SJCRH30 (cell line): Measurements from ENCODE around the gene ASF1B. TPM values are rescaled to one million over a fixed set of nuclear protein-coding genes. Genes with fewer than 3 reads are reported as not detected.

Experiments used
- DNase-seq, 2 experiments: peaks; one replicate each; pipeline ENCODE4 v3.0.0-alpha.2; 2015 to 2020
- H3K27ac ChIP-seq: fragments of 250-450 bp; sonication (Bioruptor Pico); 2 replicates; pipeline ENCODE4 v1.5.1; 2020; ENCODE audit warnings: mild to moderate bottlenecking, moderate library complexity
- H3K27me3 ChIP-seq: fragments of 250-450 bp; sonication (Bioruptor Pico); 2 replicates; pipeline ENCODE4 v1.5.1; 2020; ENCODE audit warnings: mild to moderate bottlenecking, moderate library complexity
- H3K36me3 ChIP-seq: fragments of 250-450 bp; sonication (Bioruptor Pico); 2 replicates; pipeline ENCODE4 v1.5.1; 2020; ENCODE audit warnings: mild to moderate bottlenecking, moderate library complexity
- H3K4me1 ChIP-seq: fragments of 250-450 bp; sonication (Bioruptor Pico); 2 replicates; pipeline ENCODE4 v1.5.1; 2020; ENCODE audit warnings: mild to moderate bottlenecking, moderate library complexity
- H3K4me3 ChIP-seq: fragments of 250-450 bp; sonication (Bioruptor Pico); 2 replicates; pipeline ENCODE4 v1.5.1; 2020; ENCODE audit warnings: mild to moderate bottlenecking, moderate library complexity
- H3K9me3 ChIP-seq: fragments of 250-450 bp; sonication (Bioruptor Pico); replicated peaks from 2 replicates; pipeline ENCODE4 v1.5.1; 2020; ENCODE audit warnings: mild to moderate bottlenecking, moderate library complexity
- total RNA-seq: library from RNA; depleted of rRNA; stranded (reverse); fragments of >200 nt; shearing (Covaris generic); gene quantifications from 2 replicates; pipeline ENCODE4 v1.2.3, GENCODE V29; 2014

ASF1B gene
- total RNA-seq, 1 experiment from 2014 or later, result 102 TPM

DNA sequence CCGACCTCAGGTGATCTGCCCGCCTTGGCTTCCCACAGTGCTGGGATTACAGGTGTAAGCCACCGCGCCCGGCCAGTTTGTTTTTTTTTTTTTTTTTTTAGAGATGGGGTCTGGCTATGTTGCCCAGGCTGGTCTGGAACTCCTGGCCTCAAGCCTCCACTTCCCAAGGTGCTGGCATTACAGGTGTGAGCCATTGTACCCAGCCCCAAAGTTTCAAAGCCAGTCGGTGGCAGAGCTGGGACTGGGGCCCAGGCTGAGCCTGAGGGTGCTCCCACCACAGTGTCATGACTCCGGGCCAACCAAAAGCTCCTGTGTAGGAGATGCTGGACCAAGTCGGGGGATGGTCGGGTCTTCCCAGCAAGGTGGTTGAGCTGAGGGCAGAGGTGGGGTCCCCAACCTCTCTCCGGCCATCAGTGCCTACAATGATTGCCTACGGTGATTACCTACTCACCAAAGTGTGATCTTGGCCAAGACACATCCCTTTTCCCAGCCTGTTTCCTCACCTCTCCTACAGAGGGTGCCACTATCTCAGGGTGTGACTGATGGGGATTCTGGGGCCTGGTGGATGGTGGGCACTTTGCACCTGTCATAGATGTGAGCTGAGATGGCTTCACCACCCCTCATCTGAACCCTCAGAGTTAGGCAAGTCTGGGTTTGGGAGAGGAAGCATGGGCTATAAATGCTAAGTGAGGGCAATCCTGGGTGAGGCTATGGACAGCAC, 40.0 kb downstream of the ASF1B start:
- H3K36me3 ChIP-seq, result peaks cover 40% of the 10 kb centered on the region

DNA sequence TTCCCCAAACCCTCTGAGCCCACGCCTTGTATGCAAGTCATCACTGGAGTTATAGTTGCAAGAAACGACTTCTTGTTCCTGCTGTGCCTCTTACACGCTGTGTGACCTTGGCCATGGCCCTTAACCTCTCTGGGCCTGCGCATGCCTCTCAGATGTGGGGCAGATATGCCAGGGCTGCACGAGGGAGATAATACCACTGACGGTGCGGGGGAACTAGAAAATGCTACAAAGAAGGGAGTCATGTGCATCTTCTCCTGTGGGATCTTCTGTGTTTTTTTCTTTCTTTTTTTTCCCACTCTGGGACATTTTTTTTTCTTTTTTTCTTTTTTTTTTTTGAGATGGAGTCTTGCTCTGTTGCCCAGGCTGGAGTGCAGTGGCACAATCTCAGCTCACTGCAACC, 41.5 kb downstream of the ASF1B start:
- Histone ChIP-seq H3K4me1 (no peaks in the 10 kb centered on the region), H3K27me3 (no peaks in the 10 kb centered on the region), H3K9me3 (peaks cover 14% of the 10 kb centered on the region), H3K27ac (no peak overlapping the region), H3K4me3 (no peak overlapping the region), H3K36me3 (peaks cover 24% of the 10 kb centered on the region)
- no peak for DNase-seq

More for the DNA sequence above, 40.0 kb downstream of the ASF1B start:
- no peaks in the 10 kb centered on the region for H3K4me1 ChIP-seq
- no peak overlapping the region for H3K4me3 ChIP-seq
- no peak for DNase-seq
- no peak overlapping the region for H3K27ac ChIP-seq
- H3K27me3 ChIP-seq, result no peaks in the 10 kb centered on the region
- H3K9me3 ChIP-seq, result peaks cover 14% of the 10 kb centered on the region

DNA sequence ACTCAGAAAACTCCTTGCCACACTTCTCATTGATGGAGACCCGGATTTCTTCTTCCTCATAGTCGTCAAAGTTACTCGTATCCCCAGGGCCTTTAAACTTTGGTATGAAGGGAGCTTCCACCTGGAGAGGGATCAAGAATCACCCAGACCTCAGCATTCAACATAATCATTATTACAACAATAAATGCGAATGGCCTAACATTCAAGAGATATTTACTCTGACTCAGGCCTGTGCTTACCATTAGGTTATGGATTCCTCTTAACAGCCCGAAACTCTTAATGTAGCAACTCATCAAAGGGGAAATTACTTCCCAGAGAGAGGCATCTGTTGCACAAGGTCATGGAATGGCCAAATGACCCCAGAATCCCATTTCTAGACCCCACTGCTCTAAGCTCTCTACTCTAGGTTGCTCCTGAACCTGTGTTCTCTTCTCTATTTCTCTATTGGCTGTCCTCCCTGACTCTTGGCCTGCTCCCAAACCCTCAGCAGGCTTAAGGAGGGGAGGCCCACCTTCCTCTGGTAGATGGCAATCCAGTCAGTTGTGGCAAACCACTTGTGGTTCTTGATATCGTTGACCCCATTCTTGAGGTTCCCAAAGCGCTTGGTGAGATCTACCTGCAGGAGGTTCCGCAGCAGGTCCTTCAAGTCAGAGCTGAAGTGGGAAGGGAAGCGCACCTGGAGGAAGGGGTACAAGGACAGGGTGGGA, 43.1 kb downstream of the ASF1B start:
- Histone ChIP-seq H3K4me3 (no peak overlapping the region), H3K4me1 (no peaks in the 10 kb centered on the region), H3K36me3 (peaks cover 33% of the 10 kb centered on the region), H3K9me3 (peaks cover 14% of the 10 kb centered on the region), H3K27ac (no peak overlapping the region), H3K27me3 (no peaks in the 10 kb centered on the region)
- DNase-seq, result no peak

DNA sequence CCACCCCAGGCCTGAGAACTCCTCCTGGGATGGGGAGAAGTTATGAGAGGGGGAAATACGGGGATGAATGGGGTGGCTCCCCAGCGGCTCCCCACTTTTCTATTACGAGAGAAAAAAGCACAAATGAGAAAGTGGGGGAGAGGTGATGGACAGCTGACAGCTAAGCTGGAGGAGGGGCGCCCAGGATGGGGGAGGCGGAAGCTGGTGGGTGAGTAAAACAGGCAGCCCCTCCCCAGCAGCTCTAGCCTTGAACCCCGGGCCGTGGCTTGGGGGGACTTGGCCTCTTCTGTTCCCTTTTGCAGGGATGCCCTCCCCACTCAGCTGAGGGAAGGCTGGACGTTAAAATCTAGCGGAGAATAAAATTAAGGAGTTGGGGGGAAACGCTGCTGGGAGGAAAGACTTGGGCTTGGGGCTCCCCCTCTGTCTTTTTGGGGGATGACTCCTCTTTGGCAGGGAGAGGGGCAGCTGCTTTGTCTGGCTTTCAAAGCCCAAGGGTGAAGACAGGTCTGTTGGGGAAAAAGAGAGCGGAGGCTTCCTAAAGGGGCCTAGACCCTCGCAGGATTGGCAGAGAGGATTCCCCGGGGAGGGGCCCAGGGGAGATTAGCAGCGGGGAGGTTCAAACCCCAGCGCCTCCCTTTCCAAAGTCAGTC, 44.5 kb downstream of the ASF1B start:
- peak; percentile 67 to 75 for DNase-seq
- Histone ChIP-seq H3K4me1 (no peaks in the 10 kb centered on the region), H3K27me3 (no peaks in the 10 kb centered on the region), H3K4me3 (peak overlapping the region; percentile 77), H3K36me3 (peaks cover 31% of the 10 kb centered on the region), H3K9me3 (peaks cover 14% of the 10 kb centered on the region), H3K27ac (peak overlapping the region; percentile 49; the same call in 1 of the 2 replicates)

DNA sequence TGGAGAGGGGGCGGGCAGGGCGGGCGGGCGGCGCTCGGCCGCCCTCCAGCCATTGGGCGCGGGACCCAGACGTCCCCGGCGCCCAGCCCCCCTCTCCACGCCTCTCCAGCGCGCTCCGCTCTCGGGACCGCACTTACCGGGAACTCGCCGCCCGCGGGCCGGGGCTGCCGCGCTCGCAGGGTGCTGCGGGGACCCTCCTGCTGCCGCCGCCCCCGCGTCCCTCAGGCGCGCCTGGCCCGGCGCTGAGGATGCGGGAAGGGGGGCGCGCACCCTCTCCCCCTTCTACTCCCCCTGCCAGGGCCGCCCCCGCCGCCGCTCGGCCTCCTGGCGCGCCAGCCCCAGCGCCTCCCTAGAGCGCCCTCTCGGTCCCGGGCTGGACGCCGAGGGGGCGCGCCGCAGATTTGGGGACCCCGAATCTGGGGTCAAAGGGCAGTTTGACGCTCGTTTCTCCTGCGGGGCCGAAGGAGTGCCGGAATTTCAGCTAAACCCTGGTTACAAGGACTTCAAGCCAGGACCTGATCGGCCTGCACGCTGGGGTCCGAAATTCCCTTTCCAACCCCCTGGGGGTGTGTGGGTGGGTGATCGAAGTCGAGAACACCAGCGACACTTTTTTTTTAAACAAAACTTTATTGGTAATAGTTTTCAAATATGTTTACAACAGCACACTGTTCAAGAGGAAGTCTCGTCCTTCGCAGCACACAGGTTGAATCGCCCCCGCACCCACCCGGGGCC, 45.1 kb downstream of the ASF1B start:
- Histone ChIP-seq H3K4me1 (no peaks in the 10 kb centered on the region), H3K36me3 (peaks cover 26% of the 10 kb centered on the region), H3K27me3 (no peaks in the 10 kb centered on the region), H3K4me3 (peak overlapping the region; percentile 77), H3K9me3 (peaks cover 14% of the 10 kb centered on the region), H3K27ac (peak overlapping the region; percentile 49)
- peak; percentile 84 to 87 for DNase-seq

DNA sequence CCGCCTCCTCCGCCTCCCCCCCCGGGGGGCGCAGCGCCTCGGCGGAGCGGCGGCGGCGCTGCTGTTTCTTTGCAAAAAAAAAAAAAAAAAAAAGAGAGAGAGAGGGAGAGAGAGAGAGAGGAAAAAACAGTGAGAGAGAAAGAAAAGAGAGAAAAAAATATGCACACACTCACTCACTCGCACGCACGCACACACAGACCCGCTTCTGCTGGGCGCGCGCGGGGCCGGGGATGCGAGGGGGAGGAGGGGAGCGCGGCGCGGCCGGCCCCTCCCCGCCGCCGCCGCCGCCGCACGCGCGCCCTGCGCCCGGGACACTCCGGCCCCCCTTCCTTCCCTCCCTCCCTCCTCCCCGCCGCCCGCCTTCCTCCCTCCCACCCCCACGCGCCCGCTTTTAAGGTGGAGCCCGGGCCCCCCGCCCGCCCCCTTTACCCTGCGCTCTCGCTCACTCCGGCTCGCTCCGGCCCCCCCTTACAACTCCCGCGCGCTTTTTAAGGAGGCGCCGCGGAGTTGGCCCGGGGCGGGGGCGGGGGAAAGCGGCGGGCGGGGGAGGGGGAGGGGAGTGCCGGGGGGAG, 45.8 kb downstream of the ASF1B start, which contains the start of gene SAMD1:
SAMD1 (minus strand) TSS at position 243 of the 572 bp plus-strand sequence.
- DNase-seq, result peak; percentile 93 to 95
- H3K9me3 ChIP-seq, result peaks cover 14% of the 10 kb centered on the region

DNA sequence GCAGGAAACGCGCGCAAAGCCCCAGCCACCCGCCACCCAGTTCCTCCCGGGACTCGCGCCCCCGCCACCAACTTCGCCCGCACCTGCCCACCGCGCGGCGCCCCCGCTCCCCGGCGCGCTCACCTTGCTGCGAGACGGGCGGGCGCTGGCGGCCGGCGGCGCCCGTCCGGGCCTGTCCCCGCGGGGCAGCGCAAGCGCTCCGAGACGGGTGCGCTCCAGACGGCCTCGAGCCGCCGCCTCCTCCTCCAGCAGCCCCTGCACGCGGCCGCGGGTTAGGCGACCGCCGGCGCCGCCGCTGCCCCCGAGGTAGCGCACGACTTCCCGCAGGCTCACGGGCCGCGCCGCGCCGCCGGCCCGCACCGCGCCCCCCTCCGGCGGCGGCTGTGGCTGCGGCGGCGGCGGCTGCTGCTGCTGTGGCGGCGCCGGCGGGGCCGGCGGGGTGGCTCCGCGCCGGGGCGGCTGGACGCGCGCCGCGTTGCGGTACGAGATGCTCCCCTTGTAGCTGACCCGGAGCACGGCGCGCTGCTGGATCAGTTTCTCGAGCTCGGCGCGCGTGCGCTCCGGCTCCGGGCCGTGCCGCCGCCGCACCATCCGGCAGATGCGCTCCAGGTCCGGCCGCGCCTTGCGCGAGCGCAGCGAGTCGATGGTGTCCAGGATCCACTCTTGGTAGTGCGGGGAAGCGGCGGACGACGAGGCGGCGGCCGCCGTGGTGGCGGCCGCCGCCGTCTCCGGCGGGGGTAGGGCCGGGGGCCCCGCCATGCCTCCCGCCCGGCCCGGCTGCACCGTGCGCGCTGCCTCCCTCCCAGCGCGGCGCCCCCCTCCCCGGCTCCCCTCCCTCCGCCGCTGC, 46.5 kb downstream of the ASF1B start:
- no peaks in the 10 kb centered on the region for H3K27me3 ChIP-seq
- peaks cover 14% of the 10 kb centered on the region for H3K9me3 ChIP-seq
- H3K4me3 ChIP-seq, result peak overlapping the region; percentile 74
- peak; percentile 61 to 71 for DNase-seq
- H3K36me3 ChIP-seq, result peaks cover 24% of the 10 kb centered on the region
- no peaks in the 10 kb centered on the region for H3K4me1 ChIP-seq
- H3K27ac ChIP-seq, result no peak overlapping the region

More for the DNA sequence above, 45.8 kb downstream of the ASF1B start, which contains the start of gene SAMD1:
- peaks cover 24% of the 10 kb centered on the region for H3K36me3 ChIP-seq
- peak within 1 kb of the TSS; percentile 49 for H3K27ac ChIP-seq
- H3K4me3 ChIP-seq, result peak within 1 kb of the TSS; percentile 77
- no peaks in the 10 kb centered on the region for H3K27me3 ChIP-seq
- H3K4me1 ChIP-seq, result no peaks in the 10 kb centered on the region

DNA sequence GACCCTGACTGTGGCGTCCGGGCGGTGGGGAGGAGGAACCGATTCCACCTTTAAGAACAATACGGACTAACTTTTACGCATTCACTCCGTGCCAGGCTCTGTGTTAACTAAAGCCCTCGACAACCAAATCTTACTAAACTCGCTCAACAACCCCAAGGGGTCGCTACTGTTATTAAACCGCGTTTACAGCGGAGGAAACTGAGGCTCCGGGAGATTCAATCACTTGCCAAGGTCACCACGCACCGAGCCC, 47.1 kb downstream of the ASF1B start:
- Histone ChIP-seq H3K27me3 (no peaks in the 10 kb centered on the region), H3K27ac (no peak overlapping the region), H3K4me1 (no peaks in the 10 kb centered on the region), H3K9me3 (peaks cover 13% of the 10 kb centered on the region), H3K36me3 (peaks cover 22% of the 10 kb centered on the region), H3K4me3 (no peak overlapping the region)
- DNase-seq, result no peak

DNA sequence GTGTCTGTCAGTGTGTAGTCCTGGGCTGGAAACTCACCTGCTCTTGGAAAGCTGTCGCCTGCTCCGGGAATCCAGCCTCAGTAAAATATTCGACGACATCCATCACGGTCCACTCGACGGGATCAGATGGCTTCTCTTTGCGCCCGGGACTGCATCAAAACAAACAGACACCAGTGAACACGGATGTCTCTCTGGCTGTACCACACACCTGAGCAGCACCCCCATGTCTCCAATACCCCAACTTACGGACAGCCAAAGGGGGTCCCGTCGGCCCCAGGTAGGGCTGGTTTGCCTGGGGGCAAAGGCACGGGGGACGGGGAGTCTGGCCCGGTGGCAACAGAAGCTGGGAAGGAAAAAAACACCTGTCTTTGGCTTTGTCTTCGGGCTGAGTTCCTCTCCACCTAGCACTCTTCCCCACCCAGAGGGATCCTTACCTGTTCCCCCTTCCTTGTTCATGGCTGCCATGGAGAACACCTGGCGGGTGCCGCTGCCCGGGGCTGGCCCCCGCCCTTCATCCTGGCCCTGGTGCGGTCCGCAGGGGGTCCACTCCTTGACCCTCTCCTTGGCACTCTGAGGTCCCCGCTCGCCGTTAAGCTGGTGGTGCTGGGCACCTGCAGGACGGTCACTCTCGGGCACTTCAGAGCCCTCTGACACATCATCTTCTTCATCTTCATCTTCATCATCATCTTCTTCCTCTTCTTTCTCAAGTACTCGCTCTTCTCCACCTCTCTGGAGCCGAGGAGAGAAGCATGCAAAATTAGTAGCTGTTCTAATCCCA, 47.6 kb downstream of the ASF1B start:
- no peaks in the 10 kb centered on the region for H3K27me3 ChIP-seq
- no peak overlapping the region for H3K4me3 ChIP-seq
- DNase-seq, result no peak

DNA sequence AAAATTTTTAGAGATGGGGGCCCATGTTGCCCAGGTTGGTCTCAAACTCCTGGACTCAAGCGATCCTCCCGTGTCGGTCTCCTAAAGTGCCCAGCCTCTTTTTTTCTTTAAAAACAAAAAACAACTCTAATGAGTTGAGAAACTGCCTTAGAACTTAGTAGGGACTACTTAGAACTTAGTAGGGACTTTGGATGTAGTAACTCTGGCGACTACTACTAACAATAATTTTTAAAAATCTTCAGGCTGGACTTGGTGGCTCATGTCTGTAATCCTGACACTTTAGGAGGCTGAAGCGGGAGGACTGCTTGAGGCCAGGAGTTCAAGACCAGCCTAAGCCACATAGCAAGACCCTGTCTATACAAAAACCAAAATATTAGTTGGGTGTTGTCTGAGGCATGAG, 50.3 kb downstream of the ASF1B start:
- Histone ChIP-seq H3K27me3 (no peaks in the 10 kb centered on the region), H3K4me1 (peaks cover 18% of the 10 kb centered on the region), H3K36me3 (peaks cover 22% of the 10 kb centered on the region), H3K4me3 (no peak overlapping the region), H3K9me3 (no peaks in the 10 kb centered on the region), H3K27ac (no peak overlapping the region)
- no peak for DNase-seq

More for the DNA sequence above, 47.6 kb downstream of the ASF1B start:
- peaks cover 22% of the 10 kb centered on the region for H3K36me3 ChIP-seq
- H3K27ac ChIP-seq, result no peak overlapping the region
- peaks cover 9% of the 10 kb centered on the region for H3K9me3 ChIP-seq
- H3K4me1 ChIP-seq, result peaks cover 1% of the 10 kb centered on the region; the same call in 1 of the 2 replicates

DNA sequence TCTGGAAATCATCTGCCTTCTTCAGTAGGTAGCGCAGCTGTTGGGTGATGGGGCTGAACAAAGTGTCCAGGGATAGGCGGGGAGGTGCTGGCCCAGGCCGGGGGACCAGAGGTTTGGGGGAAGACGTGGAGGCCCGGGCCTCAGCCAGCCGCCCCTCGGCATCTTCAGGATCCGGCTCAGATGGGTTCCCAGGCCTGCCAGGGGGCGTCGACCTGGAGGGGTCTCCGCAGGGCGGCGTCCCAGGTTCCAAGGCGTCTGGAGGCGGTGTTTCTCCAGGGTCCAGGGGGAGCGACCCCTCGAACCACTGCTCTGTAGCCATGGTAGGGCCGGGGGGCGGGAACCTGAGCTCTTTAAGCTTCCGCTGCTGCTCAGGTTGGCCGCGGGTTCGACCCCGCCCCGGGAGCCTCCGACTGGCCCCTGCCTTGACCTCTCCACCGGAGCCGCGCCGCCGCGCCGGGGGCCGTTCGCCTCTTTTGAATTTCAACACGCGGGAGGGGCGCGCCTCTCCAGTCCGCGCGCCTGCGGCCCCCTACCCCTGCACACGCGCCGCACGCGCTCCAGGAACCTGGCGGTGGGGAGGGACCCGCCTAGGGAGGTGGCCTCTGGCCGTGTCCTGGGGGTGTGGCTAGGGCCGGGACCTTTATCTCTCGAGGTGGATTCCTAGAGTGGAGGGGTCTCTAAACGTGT, 50.9 kb downstream of the ASF1B start, which contains the start of gene C19orf67:
C19orf67 (minus strand) TSS at position 475 of the 687 bp plus-strand sequence; CDS start at position 319, 156 bp downstream.
- H3K27ac ChIP-seq, result no peak within 1 kb of the TSS
- H3K9me3 ChIP-seq, result no peaks in the 10 kb centered on the region
- H3K4me1 ChIP-seq, result peaks cover 18% of the 10 kb centered on the region
- no peak for DNase-seq
- no peaks in the 10 kb centered on the region for H3K27me3 ChIP-seq
- peaks cover 22% of the 10 kb centered on the region for H3K36me3 ChIP-seq
- no peak within 1 kb of the TSS for H3K4me3 ChIP-seq

DNA sequence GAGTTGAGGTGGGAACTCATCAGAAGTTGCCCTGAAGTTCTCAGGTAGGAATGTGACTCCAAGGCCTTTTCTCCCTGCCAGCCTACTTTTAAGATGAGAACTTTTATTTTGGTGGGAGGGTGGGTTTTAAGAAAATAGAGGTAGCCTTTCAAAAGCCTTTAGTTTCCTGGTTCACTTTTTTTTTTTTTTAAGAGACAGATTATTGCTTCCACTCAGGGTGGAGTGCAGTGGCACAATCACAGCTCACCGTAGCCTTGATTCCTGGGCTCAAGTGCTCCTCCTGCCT, 53.8 kb downstream of the ASF1B start:
- Histone ChIP-seq H3K27ac (peak overlapping the region; percentile 74; the same call in 1 of the 2 replicates), H3K4me3 (no peak overlapping the region), H3K36me3 (peaks cover 4% of the 10 kb centered on the region; the same call in 1 of the 2 replicates), H3K9me3 (no peaks in the 10 kb centered on the region), H3K27me3 (no peaks in the 10 kb centered on the region), H3K4me1 (peaks cover 18% of the 10 kb centered on the region)
- DNase-seq, result no peak
